Keratinocyte (primary cell): ENCODE measurements around the gene CHCHD6. TPM values are rescaled to one million over a fixed set of nuclear protein-coding genes. Genes with fewer than 3 reads are reported as not detected.

Experiments used
- DNase-seq: peaks from one replicate; pipeline ENCODE4 v3.0.0-alpha.2; 2011; ENCODE audit warnings: low read depth, missing footprints, low spot score
- FAIRE-seq: peaks from 2 replicates; lab custom pipeline; 2011; peaks lifted over from hg19 to GRCh38; lab: Jason Lieb, UNC
- H2AFZ ChIP-seq: 2 replicates; pipeline ENCODE4 v1.6.0; 2012; ENCODE audit warnings: low read length, control low read depth, inconsistent platforms; ENCODE audit not compliant: control insufficient read depth
- H3K27ac ChIP-seq: 2 replicates; pipeline ENCODE4 v1.5.1; 2011; ENCODE audit warnings: low read length; ENCODE audit not compliant: control insufficient read depth, insufficient read depth
- H3K27me3 ChIP-seq: 3 replicates; pipeline ENCODE4 v1.6.0; 2011; ENCODE audit warnings: low read length; ENCODE audit not compliant: control insufficient read depth, insufficient read depth; ENCODE audit errors: extremely low read depth
- H3K36me3 ChIP-seq, 2 experiments: 2 replicates in 1 of 2; 3 replicates in 1 of 2; pipeline ENCODE4 v1.5.1; 2011; ENCODE audit warnings: low read length in 2 of 2, mild to moderate bottlenecking in 1 of 2; ENCODE audit not compliant: control insufficient read depth in 2 of 2, insufficient read depth in 2 of 2; ENCODE audit errors: extremely low read depth in 1 of 2
- H3K4me1 ChIP-seq: 3 replicates; pipeline ENCODE4 v1.5.1; 2011; ENCODE audit warnings: low read length; ENCODE audit not compliant: control insufficient read depth, insufficient read depth; ENCODE audit errors: extremely low read depth
- H3K4me2 ChIP-seq: 3 replicates; pipeline ENCODE4 v1.6.0; 2011; ENCODE audit warnings: low read depth, low read length; ENCODE audit not compliant: control insufficient read depth, insufficient read depth; ENCODE audit errors: extremely low read depth
- H3K4me3 ChIP-seq, 3 experiments: fragments of 200-600 bp in 1 of 3; sonication (generic) in 1 of 3; 2 replicates in 2 of 3; 3 replicates in 1 of 3; pipeline ENCODE4 v1.5.1; 2011 to 2016; ENCODE audit warnings: low read length in 3 of 3, mild to moderate bottlenecking in 3 of 3, control low read depth in 2 of 3, inconsistent platforms in 1 of 3, low read depth in 1 of 3, mixed read lengths in 1 of 3, mixed run types in 1 of 3, moderate library complexity in 1 of 3; ENCODE audit not compliant: control insufficient read depth in 2 of 3, insufficient read depth in 2 of 3; ENCODE audit errors: extremely low read depth in 1 of 3
- H3K79me2 ChIP-seq: 2 replicates; pipeline ENCODE4 v1.6.0; 2012; ENCODE audit warnings: low read length; ENCODE audit not compliant: control insufficient read depth, insufficient read depth
- H3K9ac ChIP-seq: 3 replicates; pipeline ENCODE4 v1.6.0; 2011; ENCODE audit warnings: low read length; ENCODE audit not compliant: control insufficient read depth, insufficient read depth; ENCODE audit errors: extremely low read depth
- H3K9me1 ChIP-seq: 3 replicates; pipeline ENCODE4 v1.6.0; 2011; ENCODE audit warnings: low read length; ENCODE audit not compliant: control insufficient read depth, insufficient read depth; ENCODE audit errors: extremely low read depth
- H3K9me3 ChIP-seq: 2 replicates; pipeline ENCODE4 v1.5.1; 2012; ENCODE audit warnings: low read depth, low read length; ENCODE audit not compliant: control insufficient read depth
- H4K20me1 ChIP-seq: 3 replicates; pipeline ENCODE4 v1.6.0; 2011; ENCODE audit warnings: low read length; ENCODE audit not compliant: control insufficient read depth, insufficient read depth; ENCODE audit errors: extremely low read depth
- EZH2 ChIP-seq: IDR thresholded peaks from one replicate; pipeline ENCODE4 v1.6.1; 2012; ENCODE audit warnings: inconsistent platforms, mild to moderate bottlenecking, low read length, moderate library complexity
- dilution Hi-C: fragments of 300-500 bp; cut with MboI; formaldehyde crosslinking; loops from one replicate; pipeline ENCODE4 v1.7.0; 2020; ENCODE audit warnings: low sequenced_read_pairs; ENCODE audit not compliant: extremely low pct_ligation_motif_present
- polyA plus RNA-seq, 5 experiments: library from polyadenylated mRNA; depleted of rRNA in 3 of 5; stranded (reverse) in 3 of 5; stranded (forward) in 1 of 5; unstranded in 1 of 5; fragments of >200 nt; gene quantifications; 1 replicate in 1 of 5; 2 replicates in 3 of 5; 3 replicates in 1 of 5; pipeline versions ENCODE4 v1.2.1 to v1.2.3, GENCODE V29; 2011 to 2012; ENCODE audit warnings: missing spikeins in 2 of 5, low read depth in 1 of 5, low replicate concordance in 1 of 5
- TF ChIP-seq, protein P1 (sequence below), 3 experiments: IDR thresholded peaks in 1 of 3; conservative IDR thresholded peaks in 1 of 3; optimal IDR thresholded peaks in 1 of 3; 2 replicates in 2 of 3; 3 replicates in 1 of 3; pipeline versions ENCODE3 to v1.5.1; 2011; ENCODE audit warnings: low read length in 3 of 3, mild to moderate bottlenecking in 3 of 3, moderate library complexity in 2 of 3, control low read depth in 1 of 3, inconsistent platforms in 1 of 3; ENCODE audit not compliant: insufficient read depth in 2 of 3; ENCODE audit errors: extremely low read depth in 1 of 3

The CHCHD6 gene
- polyA plus RNA-seq, 1 donor (not counting 4 experiments of a cell fraction or from before 2014, with no cell fraction given), result 21.7 TPM

DNA sequence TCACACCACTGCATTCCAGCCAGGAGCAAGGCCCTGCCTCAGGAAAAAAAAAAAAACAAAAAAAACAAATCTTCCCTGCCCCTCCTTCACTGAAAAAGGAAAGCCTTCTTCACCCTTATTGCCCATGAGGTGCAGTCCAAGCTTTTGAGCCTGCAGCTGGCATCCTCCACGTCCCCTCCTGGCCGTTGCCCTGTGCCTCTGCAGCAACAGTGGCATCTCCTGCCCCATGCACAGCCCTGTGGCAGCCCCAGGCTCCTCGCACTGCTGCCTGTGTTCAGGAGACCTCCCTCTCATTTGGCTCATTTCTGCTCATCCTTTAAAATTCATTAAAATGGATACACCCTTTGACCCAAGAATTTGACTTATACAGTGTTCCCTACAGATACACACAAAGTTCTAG is 206.2 kb downstream of the CHCHD6 start:
- Histone ChIP-seq H3K9ac (no peak overlapping the region), H3K27ac (no peak overlapping the region), H3K4me3 (no peak overlapping the region), H3K9me3 (no peaks in the 10 kb centered on the region), H3K9me1 (no peaks in the 10 kb centered on the region), H4K20me1 (no peaks in the 10 kb centered on the region), H3K79me2 (no peaks in the 10 kb centered on the region), H3K36me3 (no peaks in the 10 kb centered on the region), H3K4me1 (peaks cover 38% of the 10 kb centered on the region), H3K4me2 (no peak overlapping the region), H2AFZ (no peak overlapping the region), H3K27me3 (no peaks in the 10 kb centered on the region)
- DNase-seq (no peak), FAIRE-seq (no peak)
- dilution Hi-C loops, result no loop called here
- no peak for TF ChIP-seq EZH2

DNA sequence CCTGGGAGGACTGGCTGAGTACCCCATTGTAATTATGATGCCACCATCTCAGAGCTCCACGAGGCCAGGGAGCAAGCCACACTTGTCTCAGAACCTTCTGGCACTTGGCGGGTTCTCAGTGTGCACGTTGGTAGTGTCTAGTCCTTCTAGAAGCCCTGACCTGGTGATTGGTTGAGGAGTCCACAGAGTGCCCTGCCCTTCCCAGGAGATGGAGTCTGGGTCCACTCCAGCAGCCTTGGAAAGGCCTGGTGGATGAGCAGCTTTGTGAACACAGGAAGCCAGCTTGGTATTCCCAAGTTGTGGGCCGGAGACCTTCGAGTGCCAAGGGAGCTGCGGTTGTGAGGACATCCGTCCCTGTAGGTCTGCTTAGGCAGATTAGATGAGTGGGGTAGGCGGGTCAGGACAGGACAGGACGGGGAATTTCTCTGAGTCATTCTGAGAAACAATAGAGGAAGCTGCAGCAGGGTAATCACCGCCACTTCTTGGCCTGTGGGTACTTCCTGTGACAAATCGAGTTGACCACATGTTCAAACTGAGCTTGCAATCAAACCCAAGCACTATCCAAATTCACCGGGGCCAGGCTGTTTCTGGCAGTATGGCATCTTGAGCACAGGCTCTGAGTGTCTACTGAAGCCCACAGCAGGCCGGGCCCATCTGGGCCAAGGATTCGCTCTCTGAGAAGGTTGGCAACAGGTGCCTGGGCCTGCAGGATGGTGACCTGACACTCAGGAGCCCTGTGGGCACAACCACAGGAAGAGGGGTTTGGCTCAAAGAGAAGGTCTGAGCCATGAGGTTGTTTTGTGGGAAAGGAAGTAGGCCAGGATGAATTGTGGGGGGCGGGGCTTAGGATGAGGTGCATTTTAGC is 207.4 kb downstream of the CHCHD6 start:
- no peaks in the 10 kb centered on the region for H3K79me2 ChIP-seq
- peak overlapping the region in 1 of 3 experiments; percentile 20 for H3K4me3 ChIP-seq
- H4K20me1 ChIP-seq, result no peaks in the 10 kb centered on the region
- H3K9me1 ChIP-seq, result no peaks in the 10 kb centered on the region
- no peaks in the 10 kb centered on the region for H3K9me3 ChIP-seq
- H3K9ac ChIP-seq, result peak overlapping the region; percentile 60
- no peak overlapping the region for H2AFZ ChIP-seq
- peak; percentile 96 for FAIRE-seq
- H3K27me3 ChIP-seq, result no peaks in the 10 kb centered on the region
- H3K36me3 ChIP-seq, result no peaks in the 10 kb centered on the region
- no peak for TF ChIP-seq EZH2
- TF ChIP-seq, protein P1, sequence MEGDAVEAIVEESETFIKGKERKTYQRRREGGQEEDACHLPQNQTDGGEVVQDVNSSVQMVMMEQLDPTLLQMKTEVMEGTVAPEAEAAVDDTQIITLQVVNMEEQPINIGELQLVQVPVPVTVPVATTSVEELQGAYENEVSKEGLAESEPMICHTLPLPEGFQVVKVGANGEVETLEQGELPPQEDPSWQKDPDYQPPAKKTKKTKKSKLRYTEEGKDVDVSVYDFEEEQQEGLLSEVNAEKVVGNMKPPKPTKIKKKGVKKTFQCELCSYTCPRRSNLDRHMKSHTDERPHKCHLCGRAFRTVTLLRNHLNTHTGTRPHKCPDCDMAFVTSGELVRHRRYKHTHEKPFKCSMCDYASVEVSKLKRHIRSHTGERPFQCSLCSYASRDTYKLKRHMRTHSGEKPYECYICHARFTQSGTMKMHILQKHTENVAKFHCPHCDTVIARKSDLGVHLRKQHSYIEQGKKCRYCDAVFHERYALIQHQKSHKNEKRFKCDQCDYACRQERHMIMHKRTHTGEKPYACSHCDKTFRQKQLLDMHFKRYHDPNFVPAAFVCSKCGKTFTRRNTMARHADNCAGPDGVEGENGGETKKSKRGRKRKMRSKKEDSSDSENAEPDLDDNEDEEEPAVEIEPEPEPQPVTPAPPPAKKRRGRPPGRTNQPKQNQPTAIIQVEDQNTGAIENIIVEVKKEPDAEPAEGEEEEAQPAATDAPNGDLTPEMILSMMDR (optimal IDR thresholded peaks at IDR 0.05 in 1 of 3, IDR thresholded peaks at IDR 0.05 in 1 of 3, conservative IDR thresholded peaks at IDR 0.05 in 1 of 3; ENCODE audit: extremely low read depth in 1 of 3, insufficient read depth in 2 of 3, low read length in 3 of 3), result no peak
- H3K4me1 ChIP-seq, result peaks cover 38% of the 10 kb centered on the region
- DNase-seq, result peak; percentile 98
- peak overlapping the region; percentile 68 for H3K4me2 ChIP-seq
- H3K27ac ChIP-seq, result peak overlapping the region; percentile 91
- dilution Hi-C loops, result no loop called here
